ENCODE measurements around the gene CHD1L.

Gene CHD1L

GRCh38 chr1:147334292-147334691 is 91.8 kb downstream of the CHD1L start:
- in situ Hi-C loops (cut with HindIII; ENCODE audit: low sequenced_read_pairs), result no loop called here
- no peak overlapping the region for H3K4me3 ChIP-seq (ENCODE audit: low read depth, low read length)
- DNase-seq (ENCODE audit: low read depth, low spot score), result no peak
- TF ChIP-seq CTCF (IDR thresholded peaks at IDR 0.05; ENCODE audit: low read depth, low read length), result no peak

- no peak overlapping the region for H3K4me3 ChIP-seq (ENCODE audit: low read depth, low read length)
- in situ Hi-C loops (cut with HindIII; ENCODE audit: low sequenced_read_pairs), result no loop called here
- TF ChIP-seq CTCF (IDR thresholded peaks at IDR 0.05; ENCODE audit: low read depth, low read length), result no peak
- no peak for DNase-seq (ENCODE audit: low read depth, low spot score)
These were observed 93.8 kb downstream of the CHD1L start for GRCh38 chr1:147336291-147336690.

GRCh38 chr1:147337040-147337630 is 94.7 kb downstream of the CHD1L start:
- TF ChIP-seq CTCF (IDR thresholded peaks at IDR 0.05; ENCODE audit: low read depth, low read length), result no peak
- DNase-seq (ENCODE audit: low read depth, low spot score), result no peak
- no peak overlapping the region for H3K4me3 ChIP-seq (ENCODE audit: low read depth, low read length)
- in situ Hi-C loops (cut with HindIII; ENCODE audit: low sequenced_read_pairs), result no loop called here

GRCh38 chr1:147338571-147338970 is 96.1 kb downstream of the CHD1L start:
- no peak for TF ChIP-seq CTCF (IDR thresholded peaks at IDR 0.05; ENCODE audit: low read depth, low read length)
- in situ Hi-C loops (cut with HindIII; ENCODE audit: low sequenced_read_pairs), result no loop called here

GRCh38 chr1:147341246-147341645 is 98.8 kb downstream of the CHD1L start:
- H3K4me3 ChIP-seq (ENCODE audit: low read depth, low read length), result no peak overlapping the region
- in situ Hi-C loops (cut with HindIII; ENCODE audit: low sequenced_read_pairs), result no loop called here
- DNase-seq (ENCODE audit: low read depth, low spot score), result no peak
- no peak for TF ChIP-seq CTCF (IDR thresholded peaks at IDR 0.05; ENCODE audit: low read depth, low read length)

More at GRCh38 chr1:147338571-147338970, 96.1 kb downstream of the CHD1L start:
- no peak for DNase-seq (ENCODE audit: low read depth, low spot score)
- H3K4me3 ChIP-seq (ENCODE audit: low read depth, low read length), result no peak overlapping the region
